Lung (tissue), 12 donors: ENCODE measurements around the gene RAB23. TPM values are rescaled to one million over a fixed set of nuclear protein-coding genes. Genes with fewer than 3 reads are reported as not detected.
A peak's percentile ranks its signal among the peaks of the same experiment; 100 is the strongest.

ENCODE experiments used
- ATAC-seq: fragments of 200-7000 bp; cut with Tn5 transposase; one replicate; pipeline ENCODE4 v1.9.1; 2020; ENCODE audit warnings: moderate number of reproducible peaks; ENCODE audit not compliant: insufficient read depth, low FRiP score
- DNase-seq, 3 donors: peaks; one replicate each; pipeline ENCODE4 v3.0.0-alpha.2; 2013 to 2017
- H3K27ac ChIP-seq, 2 donors: one replicate each; pipeline ENCODE4 v1.5.1; 2013; ENCODE audit warnings: mild to moderate bottlenecking in 2 of 2, moderate library complexity in 2 of 2, control low read depth in 1 of 2, inconsistent platforms in 1 of 2, low read depth in 1 of 2, low read length in 1 of 2
- H3K27me3 ChIP-seq, 3 donors: one replicate each; pipeline ENCODE4 v1.5.1; 2013; ENCODE audit warnings: low read length in 2 of 3; ENCODE audit not compliant: control insufficient read depth in 3 of 3, insufficient read depth in 3 of 3
- H3K36me3 ChIP-seq, 4 donors: one replicate each; pipeline ENCODE4 v1.5.1; 2013; ENCODE audit warnings: low read length in 4 of 4, mild to moderate bottlenecking in 1 of 4, moderate library complexity in 1 of 4; ENCODE audit not compliant: control insufficient read depth in 4 of 4, insufficient read depth in 4 of 4
- H3K4me1 ChIP-seq, 5 donors: one replicate each; pipeline ENCODE4 v1.5.1; 2013; ENCODE audit warnings: low read length in 5 of 5, mild to moderate bottlenecking in 2 of 5, moderate library complexity in 1 of 5; ENCODE audit not compliant: control insufficient read depth in 5 of 5, insufficient read depth in 5 of 5
- H3K4me3 ChIP-seq: one replicate; pipeline ENCODE4 v1.5.1; 2013; ENCODE audit warnings: mild to moderate bottlenecking, control low read depth, moderate library complexity
- H3K9ac ChIP-seq, 2 donors: one replicate each; pipeline ENCODE4 v1.5.1; 2013; ENCODE audit warnings: low read length in 2 of 2, control low read depth in 1 of 2; ENCODE audit not compliant: insufficient read depth in 1 of 2
- H3K9me3 ChIP-seq, 4 donors: one replicate each; pipeline ENCODE4 v1.5.1; 2013; ENCODE audit warnings: low read length in 3 of 4, mild to moderate bottlenecking in 1 of 4, moderate library complexity in 1 of 4; ENCODE audit not compliant: control insufficient read depth in 4 of 4, insufficient read depth in 3 of 4
- WGBS, 2 donors: extraction: QIAGEN DNeasy Blood & Tissue Kit; methylation state at CpG; one replicate each; pipeline ENCODE4 v1.1.7; 2013; 5-methylcytosine and 5-hydroxymethylcytosine counted together
- polyA plus RNA-seq, 2 donors: library from polyadenylated mRNA; stranded (reverse); fragments of 200-250 nt; gene quantifications; one replicate each; pipeline ENCODE4 v1.2.1, GENCODE V29; 2013
- total RNA-seq, 2 donors: library from RNA; depleted of rRNA in 1 of 2; stranded (reverse); fragments of >200 nt in 1 of 2; gene quantifications; one replicate each; pipeline ENCODE4 v1.2.1, GENCODE V29; 2014 to 2021
- TF ChIP-seq, protein P1 (sequence below): IDR thresholded peaks from 2 replicates; pipeline ENCODE4 v1.5.1; 2012; ENCODE audit warnings: mild to moderate bottlenecking; ENCODE audit errors: control extremely low read depth, extremely low read depth
- donor health status: control.
- donor health status: control.
- donor health status: Bipolar disorder and iron deficiency.
- donor health status: healthy.
- donor health status: DM: yes; HTN: yes; CAD: no.

The RAB23 gene
- total and polyA plus RNA-seq, 4 donors, result 4.2 to 26.7 (median 6.9) TPM

DNA sequence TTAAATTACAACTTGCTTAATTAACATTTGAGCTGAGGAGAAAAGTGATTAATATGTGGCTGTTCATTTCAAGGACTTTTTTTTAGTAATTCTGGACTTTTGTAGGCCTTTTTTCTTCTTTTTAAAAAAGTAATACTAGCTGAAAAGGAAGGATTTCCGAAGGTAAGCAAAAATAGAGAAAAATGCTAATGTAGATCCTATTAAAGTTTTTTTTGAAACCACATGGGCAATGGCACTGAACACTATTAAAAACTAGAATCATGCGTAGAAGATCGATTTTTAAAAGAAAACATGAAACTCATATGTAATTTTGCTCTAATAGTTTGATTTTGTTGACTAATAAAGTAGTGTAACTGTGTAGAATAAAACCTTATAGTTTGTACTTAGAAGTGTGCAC, 47.6 kb downstream of the RAB23 start:
- H3K4me1 ChIP-seq, result peaks cover 0 to 40% (median 17%) of the 10 kb centered on the region in 5 donors
- H3K4me3 ChIP-seq, result no peak overlapping the region
- WGBS, 2 donors, result 87% methylated on average over 3 of the region's 3 CpGs
- H3K36me3 ChIP-seq, result peaks cover 0 to 6% (median 4%) of the 10 kb centered on the region in 4 donors
- H3K9ac ChIP-seq, result peak overlapping the region in 1 of 2 donors; percentile 61
- no peak overlapping the region for H3K27ac ChIP-seq
- H3K27me3 ChIP-seq, result no peaks in the 10 kb centered on the region
- TF ChIP-seq, protein P1, sequence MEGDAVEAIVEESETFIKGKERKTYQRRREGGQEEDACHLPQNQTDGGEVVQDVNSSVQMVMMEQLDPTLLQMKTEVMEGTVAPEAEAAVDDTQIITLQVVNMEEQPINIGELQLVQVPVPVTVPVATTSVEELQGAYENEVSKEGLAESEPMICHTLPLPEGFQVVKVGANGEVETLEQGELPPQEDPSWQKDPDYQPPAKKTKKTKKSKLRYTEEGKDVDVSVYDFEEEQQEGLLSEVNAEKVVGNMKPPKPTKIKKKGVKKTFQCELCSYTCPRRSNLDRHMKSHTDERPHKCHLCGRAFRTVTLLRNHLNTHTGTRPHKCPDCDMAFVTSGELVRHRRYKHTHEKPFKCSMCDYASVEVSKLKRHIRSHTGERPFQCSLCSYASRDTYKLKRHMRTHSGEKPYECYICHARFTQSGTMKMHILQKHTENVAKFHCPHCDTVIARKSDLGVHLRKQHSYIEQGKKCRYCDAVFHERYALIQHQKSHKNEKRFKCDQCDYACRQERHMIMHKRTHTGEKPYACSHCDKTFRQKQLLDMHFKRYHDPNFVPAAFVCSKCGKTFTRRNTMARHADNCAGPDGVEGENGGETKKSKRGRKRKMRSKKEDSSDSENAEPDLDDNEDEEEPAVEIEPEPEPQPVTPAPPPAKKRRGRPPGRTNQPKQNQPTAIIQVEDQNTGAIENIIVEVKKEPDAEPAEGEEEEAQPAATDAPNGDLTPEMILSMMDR, result no peak
- ATAC-seq (no peak), DNase-seq (no peak)
- H3K9me3 ChIP-seq, result no peaks in the 10 kb centered on the region

DNA sequence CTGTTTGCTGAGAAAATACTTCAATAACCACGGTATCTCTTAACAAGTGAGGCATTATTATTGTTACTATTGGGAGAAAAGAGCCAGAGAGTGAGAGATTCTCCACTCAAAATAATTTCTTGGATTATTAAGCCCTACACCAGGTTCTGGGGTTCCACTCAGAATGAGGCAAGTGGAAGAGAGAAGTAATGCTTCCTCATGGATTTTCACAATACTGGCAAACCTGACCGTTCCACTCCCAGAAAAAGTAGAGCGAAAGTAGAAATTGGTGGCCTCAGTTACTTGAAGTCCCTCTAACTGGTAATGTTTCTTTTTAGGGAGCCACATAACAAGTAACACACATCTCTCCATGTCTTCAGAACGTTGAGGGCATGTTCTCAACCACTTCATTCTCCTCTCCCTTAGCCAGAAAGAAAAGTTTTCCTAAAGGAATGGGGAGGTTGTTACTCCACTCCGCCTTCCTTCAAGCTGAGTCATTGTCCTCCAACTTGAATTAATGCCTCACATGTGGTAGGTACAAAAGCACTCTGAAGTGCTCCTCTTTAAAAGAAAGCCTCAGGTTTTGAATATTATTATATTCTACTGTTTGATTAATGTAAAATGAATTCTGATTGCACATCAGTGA, 48.1 kb downstream of the RAB23 start:
- ATAC-seq (no peak), DNase-seq (peak in 1 of 3 donors; percentile 21)
- 57 to 61% methylated on average over 5 of the region's 5 CpGs for WGBS, 2 donors
- Histone ChIP-seq H3K27ac (peak overlapping the region; percentile 17 to 79), H3K36me3 (peaks cover 0 to 6% (median 4%) of the 10 kb centered on the region in 4 donors), H3K27me3 (no peaks in the 10 kb centered on the region), H3K4me3 (peak overlapping the region; percentile 19), H3K4me1 (peaks cover 0 to 35% (median 14%) of the 10 kb centered on the region in 5 donors), H3K9ac (peak overlapping the region in 1 of 2 donors; percentile 91), H3K9me3 (no peaks in the 10 kb centered on the region)
- TF ChIP-seq, protein P1, result no peak

DNA sequence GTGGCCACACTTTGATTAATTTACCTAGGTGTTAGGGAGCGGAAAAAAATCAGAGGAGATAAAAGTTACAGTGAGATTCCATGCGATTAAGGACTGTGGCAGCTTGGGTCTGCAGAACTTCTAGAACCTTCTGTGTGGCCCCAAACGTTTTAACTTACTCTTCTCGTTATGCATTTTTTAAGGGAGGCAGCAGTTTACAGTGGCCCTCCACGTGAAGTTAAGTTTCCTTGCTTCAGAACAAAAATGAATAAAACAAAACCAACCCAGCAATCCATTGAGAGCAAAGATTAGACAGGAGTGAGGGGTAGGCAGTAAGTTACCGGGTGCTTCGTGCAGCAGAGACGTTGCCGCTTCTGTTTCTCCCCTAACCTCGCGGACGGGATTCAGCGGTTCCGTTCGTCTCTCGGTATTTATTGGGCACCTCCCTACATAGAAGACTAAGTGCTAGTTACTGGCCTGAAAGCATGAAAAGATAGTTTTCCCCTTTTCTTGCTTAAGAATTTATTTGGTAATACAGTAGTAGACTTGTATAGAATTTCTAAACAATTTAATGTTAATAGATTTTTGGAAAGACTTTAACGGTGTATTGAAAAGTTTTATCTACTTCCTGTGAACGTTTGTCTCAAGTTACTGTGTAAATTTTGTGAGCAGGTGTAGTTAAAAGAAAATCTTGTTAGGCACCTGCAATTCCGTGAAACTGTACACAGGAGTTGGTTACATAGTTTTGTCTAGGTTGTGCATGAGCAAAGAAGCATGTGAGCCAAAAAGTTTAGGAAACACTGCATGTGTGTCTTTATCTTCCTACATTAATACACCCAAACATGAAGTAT, 48.8 kb downstream of the RAB23 start:
- Histone ChIP-seq H3K9ac (peak overlapping the region in 1 of 2 donors; percentile 91), H3K36me3 (peaks cover 0 to 6% (median 4%) of the 10 kb centered on the region in 4 donors), H3K27me3 (no peaks in the 10 kb centered on the region), H3K27ac (peak overlapping the region; percentile 88 to 96), H3K4me3 (peak overlapping the region; percentile 71), H3K4me1 (peaks cover 0 to 28% (median 12%) of the 10 kb centered on the region in 5 donors), H3K9me3 (no peaks in the 10 kb centered on the region)
- ATAC-seq (no peak), DNase-seq (peak in 2 of 3 donors; percentile 49 to 59)
- TF ChIP-seq, protein P1, result no peak
- WGBS, 2 donors, result 16 to 19% methylated on average over 19 of the region's 19 CpGs
